ENCODE data around the gene SESN2.
"Not testable (repeated sequence)": the region's sequence is repeated elsewhere in the genome, so short reads cannot be mapped to it uniquely, and the experiment has no call there.

The SESN2 gene

DNA sequence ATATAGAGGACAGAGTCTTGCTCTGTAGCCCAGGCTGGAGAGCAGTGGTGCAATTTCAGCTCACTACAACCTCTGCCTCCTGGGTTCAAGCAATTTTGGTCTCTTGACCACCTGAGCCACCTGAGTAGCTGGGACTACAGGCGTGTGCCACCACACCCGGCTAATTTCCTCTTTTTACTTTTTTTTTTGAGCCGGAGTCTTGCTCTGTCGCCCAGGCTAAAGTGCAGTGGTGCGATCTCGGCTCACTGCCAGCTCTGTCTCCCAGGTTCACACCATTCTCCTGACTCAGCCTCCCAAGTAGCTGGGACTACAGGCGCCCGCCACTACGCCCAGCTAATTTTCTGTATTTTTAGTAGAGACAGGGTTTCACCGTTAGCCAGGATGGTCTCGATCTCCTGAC, 68.1 kb downstream of the SESN2 start:
- DNase-seq (ENCODE audit: low read depth) = not testable (repeated sequence)

DNA sequence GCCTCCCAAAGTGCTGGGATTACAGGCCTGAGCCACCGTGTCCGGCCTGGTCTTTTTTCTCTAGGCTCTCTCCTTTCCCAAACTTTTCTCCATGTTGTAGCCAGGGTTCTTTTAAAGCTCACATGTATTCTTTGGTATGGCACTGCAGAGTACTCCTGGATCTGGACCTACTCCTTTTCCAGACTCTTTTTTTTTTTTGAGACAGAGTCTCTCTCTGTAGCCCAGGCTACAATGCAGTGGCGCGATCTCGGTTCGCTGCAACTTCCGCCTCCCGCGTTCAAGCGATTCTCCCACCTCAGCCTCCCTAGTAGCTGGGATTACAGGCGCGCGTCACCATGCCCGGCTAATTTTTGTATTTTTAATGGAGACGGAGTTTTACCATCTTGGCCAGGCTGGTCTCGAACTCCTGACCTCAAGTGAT, 68.9 kb downstream of the SESN2 start:
- no peak for DNase-seq (ENCODE audit: low read depth)

GRCh38 chr1:28329395-28330153, 70.3 kb downstream of the SESN2 start:
- DNase-seq (ENCODE audit: low read depth) = peak; percentile 26

Data from activated T-cell treated with anti-CD3 and anti-CD28 coated beads for 24 hours (primary cell).